ENCODE data around the gene SRPX. TPM values are rescaled to one million over a fixed set of nuclear protein-coding genes. Genes with fewer than 3 reads are reported as not detected.

Gene SRPX
- total RNA-seq, 4 donors from 2014 or later: 47.5 to 135 (median 107) TPM

GRCh38 chrX:38102240-38102639 is 118.4 kb downstream of the SRPX start:
- Histone ChIP-seq H3K4me3 (replicated peaks in 1 of 3) (no peak overlapping the region), H3K4me1 (no peaks in the 10 kb centered on the region), H3K36me3 (no peaks in the 10 kb centered on the region), H3K27ac (no peak overlapping the region), H3K27me3 (no peaks in the 10 kb centered on the region), H3K9me3 (no peaks in the 10 kb centered on the region)
- DNase-seq: no peak
- no peak for TF ChIP-seq POLR2A (IDR thresholded peaks at IDR 0.05)
- no peak for TF ChIP-seq CTCF (IDR thresholded peaks at IDR 0.05)
- WGBS, 2 donors: 79 to 96% methylated on average over 2 of the region's 2 CpGs
- intact Hi-C loops (cut with DNase I): no loop called here

GRCh38 chrX:38099688-38100087 is 121.0 kb downstream of the SRPX start:
- no peaks in the 10 kb centered on the region for H3K4me1 ChIP-seq
- no peak for DNase-seq
- H3K9me3 ChIP-seq: no peaks in the 10 kb centered on the region
- TF ChIP-seq POLR2A (IDR thresholded peaks at IDR 0.05): no peak
- intact Hi-C loops (cut with DNase I): no loop called here
- H3K4me3 ChIP-seq (replicated peaks in 1 of 3): no peak overlapping the region
- no peak overlapping the region for H3K27ac ChIP-seq
- H3K36me3 ChIP-seq: no peaks in the 10 kb centered on the region
- H3K27me3 ChIP-seq: no peaks in the 10 kb centered on the region

Other genes with a start within 250 kb of the SRPX start
- 1 to 10 TPM in 1 of 4 donors, under 1 TPM in 2, not detected in 1; 0.10 to 1.7 (median 0.11) TPM for gene SYTL5, start 214.3 kb downstream of the SRPX start, total RNA-seq
- 10 to 100 TPM; 22.6 to 51.2 (median 35.4) TPM for gene RPGR, start 106.6 kb upstream of the SRPX start, total RNA-seq
- gene OTC, start 131.7 kb upstream of the SRPX start, total RNA-seq: 1 to 10 TPM in 1 of 4 donors, under 1 TPM in 1, not detected in 2; 0.33 to 1.2 TPM